Endothelial cell of umbilical vein (primary cell): ENCODE results near the gene CHIC2. TPM values are rescaled to one million over a fixed set of nuclear protein-coding genes. Genes with fewer than 3 reads are reported as not detected.

Source experiments
- BruUV-seq: library from RNA; stranded (reverse); fragments of 400-500 nt; replicated peaks from 2 replicates; lab custom pipeline; 2021; lab: Mats Ljungman, UMichigan
- CTCF ChIA-PET: fragments of 300-600, 350-600 bp; sonication (Branson Sonifier 250); formaldehyde crosslinking; loops from one replicate; lab custom pipeline; 2021; ENCODE audit warnings: antibody characterized with exemption, inconsistent platforms; lab: Charles Lee
- POLR2A ChIA-PET: fragments of 300-600, 350-600 bp; sonication (Branson Sonifier 250); formaldehyde crosslinking; loops from one replicate; lab custom pipeline; 2021; ENCODE audit warnings: antibody characterized with exemption, inconsistent platforms; lab: Charles Lee
- DNase-seq: peaks from one replicate; pipeline ENCODE4 v3.0.0-alpha.2; 2011; ENCODE audit warnings: low read depth, low spot score
- FAIRE-seq: peaks from 2 replicates; lab custom pipeline; 2011; peaks lifted over from hg19 to GRCh38; lab: Jason Lieb, UNC
- H2AFZ ChIP-seq: 2 replicates; pipeline ENCODE4 v1.6.0; 2012; ENCODE audit warnings: low read depth, low read length, control low read depth, inconsistent platforms
- H3K27ac ChIP-seq: 2 replicates; pipeline ENCODE4 v1.5.1; 2011; ENCODE audit warnings: low read depth, mild to moderate bottlenecking, control low read depth, low read length, moderate library complexity; ENCODE audit not compliant: insufficient read depth
- H3K27me3 ChIP-seq, 2 experiments: 2 replicates each; pipeline versions ENCODE4 v1.6.0 to v1.6.1; 2011; ENCODE audit warnings: low read length in 2 of 2, mixed read lengths in 1 of 2; ENCODE audit not compliant: control insufficient read depth in 2 of 2, insufficient read depth in 2 of 2
- H3K36me3 ChIP-seq, 2 experiments: 2 replicates in 1 of 2; 3 replicates in 1 of 2; pipeline ENCODE4 v1.5.1; 2011; ENCODE audit warnings: low read length in 2 of 2, mild to moderate bottlenecking in 1 of 2, moderate library complexity in 1 of 2; ENCODE audit not compliant: control insufficient read depth in 2 of 2, insufficient read depth in 2 of 2; ENCODE audit errors: extremely low read depth in 1 of 2
- H3K4me1 ChIP-seq: 3 replicates; pipeline ENCODE4 v1.5.1; 2011; ENCODE audit warnings: mild to moderate bottlenecking, low read length; ENCODE audit not compliant: control insufficient read depth, insufficient read depth; ENCODE audit errors: extremely low read depth
- H3K4me2 ChIP-seq: 2 replicates; pipeline ENCODE4 v1.6.1; 2011; ENCODE audit warnings: low read length, control low read depth, mixed read lengths; ENCODE audit not compliant: insufficient read depth
- H3K4me3 ChIP-seq, 3 experiments: fragments of 200-600 bp in 1 of 3; sonication (generic), shearing (Covaris generic) in 1 of 3; replicated peaks in 1 of 3; 2 replicates each; pipeline ENCODE4 v1.5.1; 2011 to 2016; ENCODE audit warnings: control low read depth in 3 of 3, low read length in 3 of 3, mild to moderate bottlenecking in 2 of 3, inconsistent platforms in 1 of 3, low read depth in 1 of 3, moderate library complexity in 1 of 3; ENCODE audit not compliant: insufficient read depth in 1 of 3
- H3K79me2 ChIP-seq: 2 replicates; pipeline ENCODE4 v1.6.0; 2012; ENCODE audit warnings: low read length, inconsistent platforms; ENCODE audit not compliant: control insufficient read depth, insufficient read depth
- H3K9ac ChIP-seq: replicated peaks from 2 replicates; pipeline ENCODE3; 2011; ENCODE audit warnings: low read length, control low read depth; ENCODE audit not compliant: insufficient read depth; ENCODE audit errors: extremely low read depth
- H3K9me1 ChIP-seq: replicated peaks from 3 replicates; pipeline ENCODE4 v1.6.0; 2011; ENCODE audit warnings: mild to moderate bottlenecking, low read length; ENCODE audit not compliant: control insufficient read depth, insufficient read depth; ENCODE audit errors: extremely low read depth
- H3K9me3 ChIP-seq: replicated peaks from 2 replicates; pipeline ENCODE4 v1.5.1; 2012; ENCODE audit warnings: low read length, inconsistent platforms; ENCODE audit not compliant: control insufficient read depth, insufficient read depth
- H4K20me1 ChIP-seq: replicated peaks from 2 replicates; pipeline ENCODE3; 2011; ENCODE audit warnings: mild to moderate bottlenecking, low read length; ENCODE audit not compliant: control insufficient read depth, insufficient read depth; ENCODE audit errors: extremely low read depth
- CTCF ChIP-seq, 2 donors: IDR thresholded peaks; 1 replicate in 1 of 2; 2 replicates in 1 of 2; pipeline ENCODE4 v1.5.1; 2011; ENCODE audit warnings: low read length in 2 of 2, mild to moderate bottlenecking in 2 of 2, moderate library complexity in 2 of 2, control low read depth in 1 of 2, inconsistent platforms in 1 of 2, low read depth in 1 of 2; ENCODE audit not compliant: insufficient read depth in 1 of 2; ENCODE audit errors: extremely low read depth in 1 of 2
- EZH2 ChIP-seq: IDR thresholded peaks from 2 replicates; pipeline ENCODE4 v1.6.1; 2012; ENCODE audit warnings: borderline replicate concordance, low read depth, mild to moderate bottlenecking, moderate library complexity, low read length, inconsistent platforms; ENCODE audit not compliant: severe bottlenecking
- FOS ChIP-seq: IDR thresholded peaks from 2 replicates; pipeline ENCODE4 v1.6.1; 2011; ENCODE audit warnings: mild to moderate bottlenecking, low read length, moderate library complexity, borderline replicate concordance; ENCODE audit not compliant: insufficient read depth
- GATA2 ChIP-seq: IDR thresholded peaks from 2 replicates; pipeline ENCODE4 v1.7.0; 2011; ENCODE audit warnings: low read depth, mild to moderate bottlenecking, moderate library complexity, mixed read lengths, low read length; ENCODE audit not compliant: insufficient read length, insufficient read depth
- JUN ChIP-seq: IDR thresholded peaks from 2 replicates; pipeline ENCODE4 v1.6.1; 2011; ENCODE audit warnings: borderline replicate concordance, low read depth; ENCODE audit not compliant: insufficient read length, insufficient read depth
- MYC ChIP-seq: IDR thresholded peaks from one replicate; pipeline ENCODE4 v1.6.1; 2011; ENCODE audit warnings: mild to moderate bottlenecking, low read depth, low read length
- POLR2A ChIP-seq: IDR thresholded peaks from 2 replicates; pipeline ENCODE4 v1.6.1; 2012; ENCODE audit warnings: low read depth, mild to moderate bottlenecking, control low read depth, low read length
- POLR2AphosphoS5 ChIP-seq: IDR thresholded peaks from 2 replicates; pipeline ENCODE4 v1.6.1; 2012; ENCODE audit warnings: low read depth, mild to moderate bottlenecking, control low read depth, low read length, moderate library complexity; ENCODE audit not compliant: insufficient read depth
- dilution Hi-C: fragments of 300-500 bp; cut with MboI; formaldehyde crosslinking; loops from one replicate; pipeline ENCODE4 v1.15.0; 2019; ENCODE audit warnings: low sequenced_read_pairs; ENCODE audit not compliant: extremely low pct_ligation_motif_present
- intact Hi-C: fragments of 100-400 bp; cut with micrococcal nuclease; formaldehyde crosslinking; loops from one replicate; pipeline ENCODE4 v1.10.0; 2022
- polyA plus RNA-seq, 4 experiments: library from polyadenylated mRNA; depleted of rRNA in 3 of 4; stranded (reverse) in 3 of 4; unstranded in 1 of 4; fragments of >200 nt; gene quantifications; 2 replicates each; pipeline versions ENCODE4 v1.2.1 to v1.2.3, GENCODE V29; 2011 to 2012; ENCODE audit warnings: missing spikeins in 1 of 4
- total RNA-seq: library from RNA; stranded (reverse); gene quantifications from 2 replicates; pipeline ENCODE4 v1.2.3, GENCODE V29; 2021
- TF ChIP-seq, protein P1 (sequence below): IDR thresholded peaks from 2 replicates; pipeline ENCODE4 v1.6.1; 2011; ENCODE audit not compliant: insufficient read depth, insufficient read length

CHIC2 gene
- total and polyA plus RNA-seq, 2 donors (not counting 3 experiments of a cell fraction or from before 2014, with no cell fraction given): 27.4 to 43.3 TPM

DNA sequence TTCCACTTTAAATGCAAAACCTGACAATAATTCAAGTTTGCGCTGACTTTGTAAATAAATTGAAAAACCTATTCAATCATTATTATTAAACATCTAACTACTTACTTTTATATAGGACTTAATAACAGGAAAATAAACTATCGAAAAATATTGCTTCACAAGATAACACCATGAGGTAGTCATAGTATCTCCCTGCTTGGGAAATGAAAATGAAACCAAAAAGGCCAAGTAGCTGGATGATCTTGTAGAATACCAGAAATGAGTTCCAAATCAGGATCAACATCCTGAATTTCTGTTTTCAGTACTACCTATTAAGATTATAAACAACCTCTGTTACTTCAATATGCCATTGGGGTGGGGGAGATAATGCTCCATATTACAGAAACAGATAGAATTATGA, 58.9 kb downstream of the CHIC2 start:
- no peaks in the 10 kb centered on the region for H3K9me3 ChIP-seq
- intact Hi-C loops (no loop called here), dilution Hi-C loops (no loop called here)
- BruUV-seq: no TSS peak
- ChIA-PET POLR2A (no interaction called here), CTCF (interaction anchor here (1.1 kb wide), 1 partner anchor 76 kb away, joined by 4 read pairs; no protein-coding TSS in a partner anchor)
- H3K27me3 ChIP-seq: no peaks in the 10 kb centered on the region
- H3K4me1 ChIP-seq: no peaks in the 10 kb centered on the region
- no peaks in the 10 kb centered on the region for H3K9me1 ChIP-seq
- no peak for DNase-seq
- peaks cover 4% of the 10 kb centered on the region for H3K79me2 ChIP-seq
- no peak overlapping the region for H3K27ac ChIP-seq
- H2AFZ ChIP-seq: no peak overlapping the region
- no peak overlapping the region for H3K4me3 ChIP-seq
- H3K4me2 ChIP-seq: no peak overlapping the region
- no peaks in the 10 kb centered on the region for H4K20me1 ChIP-seq
- peaks cover 2 to 11% of the 10 kb centered on the region in 2 experiments for H3K36me3 ChIP-seq
- FAIRE-seq: no peak
- TF ChIP-seq GATA2: no peak
- no peak overlapping the region for H3K9ac ChIP-seq

DNA sequence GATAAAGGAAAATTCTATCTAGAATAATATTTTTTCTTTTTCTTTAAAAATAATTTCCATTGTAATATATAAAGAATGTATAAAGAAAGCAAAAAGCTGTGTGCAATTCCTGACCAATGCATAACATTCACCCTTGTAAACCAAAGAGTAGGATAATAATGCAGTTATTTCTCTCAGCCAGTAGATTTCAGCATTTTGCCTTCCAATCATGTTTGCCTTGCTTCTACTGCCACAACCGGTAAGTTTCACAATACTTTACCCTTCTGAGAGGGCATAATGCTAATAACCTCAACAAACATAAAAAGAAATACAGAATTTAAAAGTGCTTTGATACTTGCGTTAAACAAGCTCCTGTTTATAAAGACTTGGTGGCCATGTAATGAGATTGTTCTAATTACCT, 59.9 kb downstream of the CHIC2 start:
- H3K9me1 ChIP-seq: no peaks in the 10 kb centered on the region
- H3K4me2 ChIP-seq: no peak overlapping the region
- no peak overlapping the region for H3K4me3 ChIP-seq
- intact Hi-C loops (no loop called here), dilution Hi-C loops (no loop called here)
- ChIA-PET CTCF (interaction anchor here (0.8 kb wide), 1 partner anchor 13 kb away, joined by 4 read pairs; no protein-coding TSS in a partner anchor), POLR2A (no interaction called here)
- H3K27me3 ChIP-seq: no peaks in the 10 kb centered on the region
- H3K4me1 ChIP-seq: no peaks in the 10 kb centered on the region
- H2AFZ ChIP-seq: no peak overlapping the region
- TF ChIP-seq, protein P1, sequence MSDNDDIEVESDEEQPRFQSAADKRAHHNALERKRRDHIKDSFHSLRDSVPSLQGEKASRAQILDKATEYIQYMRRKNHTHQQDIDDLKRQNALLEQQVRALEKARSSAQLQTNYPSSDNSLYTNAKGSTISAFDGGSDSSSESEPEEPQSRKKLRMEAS: no peak
- no peak for TF ChIP-seq EZH2
- no peak for TF ChIP-seq POLR2AphosphoS5
- no peak for TF ChIP-seq JUN
- TF ChIP-seq GATA2: no peak
- no peak for TF ChIP-seq FOS
- no peak for TF ChIP-seq MYC
- TF ChIP-seq POLR2A: no peak
- TF ChIP-seq CTCF (IDR thresholded peaks at IDR 0.05; ENCODE audit: extremely low read depth in 1 of 2, insufficient read depth in 1 of 2, low read depth in 1 of 2, low read length in 2 of 2): no peak
- H3K79me2 ChIP-seq: no peaks in the 10 kb centered on the region
- no peaks in the 10 kb centered on the region for H4K20me1 ChIP-seq
- DNase-seq: no peak
- no peaks in the 10 kb centered on the region for H3K9me3 ChIP-seq
- H3K9ac ChIP-seq: no peak overlapping the region
- no peak for FAIRE-seq
- H3K27ac ChIP-seq: no peak overlapping the region
- BruUV-seq: no TSS peak
- H3K36me3 ChIP-seq: peaks cover 0 to 8% of the 10 kb centered on the region in 2 experiments
